GM12865 (cell line): Measurements from ENCODE around the gene ITLN1.

Experiments used
- DNase-seq: peaks from one replicate; pipeline ENCODE4 v3.0.0; 2010; ENCODE audit warnings: low read depth
- H3K4me3 ChIP-seq: 2 replicates; pipeline ENCODE4 v1.5.1; 2011; ENCODE audit warnings: mild to moderate bottlenecking, low read depth, low read length, control low read depth
- TF ChIP-seq, protein P1 (sequence below): IDR thresholded peaks from 2 replicates; pipeline ENCODE4 v1.5.1; 2011; ENCODE audit warnings: low read length, control low read depth, low read depth, inconsistent platforms; ENCODE audit not compliant: insufficient read depth; ENCODE audit errors: missing control alignments

Gene ITLN1

DNA sequence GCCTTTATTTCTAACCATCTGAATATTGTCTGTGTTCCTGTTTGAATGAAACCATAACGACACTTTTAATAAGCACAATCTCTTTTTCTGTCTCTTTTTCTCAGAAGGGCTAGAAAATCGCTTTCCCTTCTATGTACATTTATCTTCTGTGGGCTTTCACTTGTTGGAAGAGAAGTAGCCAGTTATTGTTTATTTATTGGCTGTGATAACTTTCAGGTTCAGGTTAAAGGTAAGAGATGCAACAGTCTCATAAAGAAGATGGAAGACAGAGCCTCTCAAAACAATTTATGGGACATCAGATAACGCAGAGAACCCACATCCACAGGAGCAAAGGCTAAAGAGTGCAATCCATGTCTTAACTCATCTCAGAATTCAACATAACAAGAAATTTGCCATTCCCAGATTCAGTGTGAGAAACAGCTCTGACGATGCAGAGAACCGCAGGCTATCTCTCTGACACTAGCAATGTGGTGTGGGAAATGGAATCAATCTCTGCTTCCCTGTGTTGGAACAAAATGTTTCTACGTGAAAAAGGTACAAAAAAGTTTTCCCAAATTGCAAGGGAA lies 18.2 kb downstream of the ITLN1 start:
- H3K4me3 ChIP-seq = no peak overlapping the region
- TF ChIP-seq, protein P1, sequence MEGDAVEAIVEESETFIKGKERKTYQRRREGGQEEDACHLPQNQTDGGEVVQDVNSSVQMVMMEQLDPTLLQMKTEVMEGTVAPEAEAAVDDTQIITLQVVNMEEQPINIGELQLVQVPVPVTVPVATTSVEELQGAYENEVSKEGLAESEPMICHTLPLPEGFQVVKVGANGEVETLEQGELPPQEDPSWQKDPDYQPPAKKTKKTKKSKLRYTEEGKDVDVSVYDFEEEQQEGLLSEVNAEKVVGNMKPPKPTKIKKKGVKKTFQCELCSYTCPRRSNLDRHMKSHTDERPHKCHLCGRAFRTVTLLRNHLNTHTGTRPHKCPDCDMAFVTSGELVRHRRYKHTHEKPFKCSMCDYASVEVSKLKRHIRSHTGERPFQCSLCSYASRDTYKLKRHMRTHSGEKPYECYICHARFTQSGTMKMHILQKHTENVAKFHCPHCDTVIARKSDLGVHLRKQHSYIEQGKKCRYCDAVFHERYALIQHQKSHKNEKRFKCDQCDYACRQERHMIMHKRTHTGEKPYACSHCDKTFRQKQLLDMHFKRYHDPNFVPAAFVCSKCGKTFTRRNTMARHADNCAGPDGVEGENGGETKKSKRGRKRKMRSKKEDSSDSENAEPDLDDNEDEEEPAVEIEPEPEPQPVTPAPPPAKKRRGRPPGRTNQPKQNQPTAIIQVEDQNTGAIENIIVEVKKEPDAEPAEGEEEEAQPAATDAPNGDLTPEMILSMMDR = no peak
- DNase-seq = no peak

DNA sequence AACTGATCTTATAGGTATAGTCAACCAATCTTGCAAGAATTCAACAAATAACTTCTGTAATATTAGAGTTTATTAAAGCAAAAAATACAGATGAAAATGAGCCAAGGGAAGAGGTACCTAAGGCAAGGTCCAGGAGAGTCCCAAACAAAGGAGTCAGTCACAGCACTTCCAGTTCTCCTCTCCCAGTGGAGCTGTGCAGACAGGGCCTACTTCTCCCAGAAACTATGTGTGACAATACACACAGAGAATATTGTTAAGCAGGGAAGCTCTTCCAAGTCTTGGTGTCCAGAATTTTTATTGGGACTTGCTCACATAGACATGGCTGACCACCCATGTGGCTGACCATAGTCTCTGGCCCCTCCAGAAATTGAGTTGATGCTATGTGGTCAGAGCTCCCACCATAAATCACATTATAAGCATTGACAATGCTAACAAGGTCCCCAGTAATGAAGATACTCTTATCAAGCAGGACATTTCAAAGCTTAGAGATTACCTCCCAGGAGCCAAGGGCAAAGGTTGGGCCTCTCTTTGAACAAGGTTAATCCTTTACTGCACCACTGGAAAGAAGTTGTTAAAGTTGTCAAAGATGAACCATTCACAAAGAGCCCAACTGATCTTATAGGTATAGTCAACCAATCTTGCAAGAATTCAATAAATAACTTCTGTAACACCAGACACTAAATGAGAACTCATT lies 18.8 kb downstream of the ITLN1 start:
- H3K4me3 ChIP-seq = no peak overlapping the region
- no peak for DNase-seq
- TF ChIP-seq, protein P1 = no peak

DNA sequence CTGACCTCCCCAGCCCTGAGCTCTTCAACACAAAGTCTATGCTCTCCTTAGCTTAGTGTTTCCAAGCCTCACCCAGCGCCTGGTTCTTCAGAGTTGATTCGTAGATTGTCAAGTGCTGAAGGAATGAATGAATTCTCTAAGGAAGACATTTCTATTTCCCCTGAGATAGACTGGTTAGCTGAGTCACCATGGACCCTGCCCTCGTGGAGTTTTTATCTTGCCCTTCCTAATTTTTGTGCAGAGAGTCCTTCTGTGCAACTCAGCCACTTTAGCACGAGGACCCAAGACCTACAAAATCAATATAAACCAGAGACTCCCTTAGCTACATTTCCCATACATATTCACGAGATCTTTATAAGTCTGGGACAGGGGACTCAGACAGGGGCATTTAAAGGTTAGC lies 19.6 kb downstream of the ITLN1 start:
- H3K4me3 ChIP-seq = no peak overlapping the region
- TF ChIP-seq, protein P1 = no peak
- no peak for DNase-seq

DNA sequence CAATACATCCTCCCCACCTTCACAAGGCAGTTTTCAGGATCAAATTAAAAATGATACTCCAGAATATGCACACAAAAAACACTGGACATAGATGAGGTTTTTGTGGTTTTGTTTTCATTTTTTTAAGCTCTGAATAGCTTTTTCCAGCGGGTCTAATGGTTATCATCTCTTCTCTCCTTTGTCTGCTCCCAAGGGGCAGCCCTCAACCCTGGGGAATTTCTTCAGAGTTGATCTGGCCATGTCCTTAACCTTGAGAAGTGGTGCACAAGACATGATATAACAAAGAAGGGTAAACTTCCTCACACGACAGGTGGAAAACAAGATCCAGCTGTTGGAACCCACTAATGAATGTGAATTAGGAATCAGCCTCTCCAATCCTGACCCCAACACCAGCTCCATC lies 20.8 kb downstream of the ITLN1 start:
- DNase-seq = no peak
- TF ChIP-seq, protein P1 = no peak
- H3K4me3 ChIP-seq = no peak overlapping the region

- TF ChIP-seq, protein P1 = no peak
- no peak for DNase-seq
- H3K4me3 ChIP-seq = no peak overlapping the region
Observed at GRCh38 chr1:160863774-160864131, 21.2 kb downstream of the ITLN1 start.

GRCh38 chr1:160863061-160863773 lies 21.8 kb downstream of the ITLN1 start:
- TF ChIP-seq, protein P1 = no peak
- DNase-seq = no peak
- H3K4me3 ChIP-seq = no peak overlapping the region
